Stimulated activated CD4-positive, alpha-beta T cell treated with anti-CD3 and anti-CD28 coated beads, Interleukin-15, amount 100 ng/mL, for 1 hour (primary cell): ENCODE measurements around the gene HHIP.

Experiments
- DNase-seq, 2 donors: peaks; one replicate each; pipeline ENCODE4 v3.0.0-alpha.2; 2020; ENCODE audit warnings: low read depth in 1 of 2, low spot score in 1 of 2

Gene HHIP

GRCh38 chr4:144645631-144646522 is at the start of gene HHIP:
Gene HHIP, plus strand, starts transcription at chr4:144646156. Its CDS starts 520 bp downstream, at chr4:144646676.
- DNase-seq: no peak

GRCh38 chr4:144597171-144597570 is 48.8 kb upstream of the HHIP start:
- no peak for DNase-seq

- no peak for DNase-seq
Observed at GRCh38 chr4:144599621-144600020, 46.3 kb upstream of the HHIP start.

GRCh38 chr4:144611850-144612249 is 34.1 kb upstream of the HHIP start:
- DNase-seq: no peak

- DNase-seq: no peak
Observed at GRCh38 chr4:144614850-144615585, 30.9 kb upstream of the HHIP start.

- no peak for DNase-seq
Observed at GRCh38 chr4:144621681-144622080, 24.3 kb upstream of the HHIP start.

- DNase-seq: no peak
Observed at GRCh38 chr4:144627663-144628076, 18.3 kb upstream of the HHIP start.

GRCh38 chr4:144633215-144633614 is 12.7 kb upstream of the HHIP start:
- DNase-seq: no peak

GRCh38 chr4:144634978-144635747 is 10.8 kb upstream of the HHIP start:
- DNase-seq: no peak

GRCh38 chr4:144644368-144645101 is 1.4 kb upstream of the HHIP start:
- DNase-seq: no peak

GRCh38 chr4:144645102-144645630 is 790 bp upstream of the HHIP start:
- no peak for DNase-seq

- DNase-seq: no peak
Observed at GRCh38 chr4:144646523-144647094, 653 bp downstream of the HHIP start.

GRCh38 chr4:144647095-144647561 is 1.2 kb downstream of the HHIP start:
- no peak for DNase-seq

- no peak for DNase-seq
Observed at GRCh38 chr4:144647590-144647989, 1.6 kb downstream of the HHIP start.

- no peak for DNase-seq
Observed at GRCh38 chr4:144648042-144648441, 2.1 kb downstream of the HHIP start.

GRCh38 chr4:144649646-144650045 is 3.7 kb downstream of the HHIP start:
- no peak for DNase-seq

- no peak for DNase-seq
Observed at GRCh38 chr4:144650311-144651005, 4.5 kb downstream of the HHIP start.

- DNase-seq: no peak
Observed at GRCh38 chr4:144653781-144654545, 8.0 kb downstream of the HHIP start.

GRCh38 chr4:144655491-144655890 is 9.5 kb downstream of the HHIP start:
- DNase-seq: no peak
